DND-41 (cell line): ENCODE measurements around the gene ZHX3.

Source experiments
- ATAC-seq: fragments of 200-7000 bp; cut with Tn5 transposase; 3 replicates; pipeline ENCODE4 v1.9.1; 2021; ENCODE audit warnings: low read depth; ENCODE audit not compliant: insufficient read depth
- DNase-seq: peaks from one replicate; pipeline ENCODE4 v3.0.0-alpha.2; 2020
- H2AFZ ChIP-seq: 2 replicates; pipeline ENCODE4 v1.6.0; 2012; ENCODE audit warnings: low read depth, low read length
- H3K27ac ChIP-seq: 2 replicates; pipeline ENCODE4 v1.5.1; 2012; ENCODE audit warnings: low read length, inconsistent platforms
- H3K27me3 ChIP-seq: fragments of 200-600 bp; sonication (generic); 2 replicates; pipeline ENCODE4 v1.6.0; 2012; ENCODE audit warnings: low read length, mild to moderate bottlenecking, inconsistent platforms; ENCODE audit not compliant: insufficient read depth, poor library complexity
- H3K36me3 ChIP-seq: 2 replicates; pipeline ENCODE4 v1.5.1; 2012; ENCODE audit warnings: low read length, inconsistent platforms; ENCODE audit not compliant: insufficient read depth
- H3K4me1 ChIP-seq: 2 replicates; pipeline ENCODE4 v1.5.1; 2012; ENCODE audit warnings: mild to moderate bottlenecking, low read length; ENCODE audit not compliant: insufficient read depth
- H3K4me2 ChIP-seq: 2 replicates; pipeline ENCODE4 v1.6.0; 2012; ENCODE audit warnings: mild to moderate bottlenecking, moderate library complexity, low read length, inconsistent platforms; ENCODE audit not compliant: insufficient read depth
- H3K4me3 ChIP-seq, 2 experiments: fragments of 200-600 bp in 1 of 2; shearing (Covaris generic) in 1 of 2; 2 replicates each; pipeline ENCODE4 v1.5.1; 2012 to 2016; ENCODE audit warnings: inconsistent platforms in 2 of 2, low read length in 2 of 2, mild to moderate bottlenecking in 2 of 2, low read depth in 1 of 2, moderate library complexity in 1 of 2
- H3K79me2 ChIP-seq: 2 replicates; pipeline ENCODE4 v1.6.0; 2012; ENCODE audit warnings: low read length, inconsistent platforms; ENCODE audit not compliant: insufficient read depth
- H3K9ac ChIP-seq: 2 replicates; pipeline ENCODE4 v1.6.0; 2012; ENCODE audit warnings: low read depth, mild to moderate bottlenecking, inconsistent platforms, low read length, moderate library complexity
- H3K9me3 ChIP-seq: 2 replicates; pipeline ENCODE4 v1.5.1; 2012; ENCODE audit warnings: low read length, moderate library complexity, mild to moderate bottlenecking, inconsistent platforms; ENCODE audit not compliant: insufficient read depth, severe bottlenecking
- H4K20me1 ChIP-seq: 2 replicates; pipeline ENCODE4 v1.6.0; 2012; ENCODE audit warnings: low read length; ENCODE audit not compliant: insufficient read depth
- EZH2 ChIP-seq: IDR thresholded peaks from 3 replicates; pipeline ENCODE4 v1.6.1; 2012; ENCODE audit warnings: borderline replicate concordance, low read depth, mild to moderate bottlenecking, moderate library complexity, low read length, inconsistent platforms; ENCODE audit not compliant: severe bottlenecking
- TF ChIP-seq, protein P1 (sequence below): IDR thresholded peaks from 2 replicates; pipeline ENCODE4 v1.5.1; 2012; ENCODE audit warnings: borderline replicate concordance, low read length, moderate library complexity, mild to moderate bottlenecking; ENCODE audit not compliant: poor library complexity, severe bottlenecking; ENCODE audit errors: extremely low read depth

ZHX3 gene

DNA sequence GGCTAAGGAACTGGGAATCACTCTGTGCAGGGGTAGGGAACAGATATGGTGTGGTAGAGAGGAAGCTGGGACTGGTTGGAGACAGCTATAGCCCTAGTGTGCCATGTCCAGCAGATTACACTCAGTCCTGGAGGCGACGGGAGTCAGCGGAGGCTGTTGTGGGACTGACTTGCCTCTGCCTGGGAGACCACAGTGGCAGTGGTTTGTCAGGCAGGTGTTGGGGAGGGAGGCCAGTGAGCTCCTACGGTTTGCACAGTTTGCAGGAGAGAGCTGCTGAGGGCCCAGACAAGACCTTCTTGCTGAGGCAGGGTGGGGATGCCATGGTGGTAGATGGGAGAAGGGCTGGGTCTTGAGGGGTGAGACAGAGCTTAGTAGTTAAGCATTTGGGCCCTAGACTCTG lies 175.3 kb downstream of the ZHX3 start:
- Histone ChIP-seq H3K4me2 (peak overlapping the region; percentile 89), H3K4me3 (0 out of 4 replicates have a peak overlapping the region, but pooled peaks of 1 of the 2 experiments have one; percentile 4), H3K36me3 (peaks cover 75% of the 10 kb centered on the region), H4K20me1 (peaks cover 92% of the 10 kb centered on the region), H3K9ac (peak overlapping the region; percentile 9; the same call in 1 of the 2 replicates), H3K27me3 (no peaks in the 10 kb centered on the region), H2AFZ (no peak overlapping the region), H3K9me3 (no peaks in the 10 kb centered on the region), H3K4me1 (peaks cover 70% of the 10 kb centered on the region), H3K79me2 (peaks cover 99% of the 10 kb centered on the region), H3K27ac (peak overlapping the region; percentile 41)
- ATAC-seq, result no peak
- TF ChIP-seq EZH2, result no peak
- TF ChIP-seq, protein P1, sequence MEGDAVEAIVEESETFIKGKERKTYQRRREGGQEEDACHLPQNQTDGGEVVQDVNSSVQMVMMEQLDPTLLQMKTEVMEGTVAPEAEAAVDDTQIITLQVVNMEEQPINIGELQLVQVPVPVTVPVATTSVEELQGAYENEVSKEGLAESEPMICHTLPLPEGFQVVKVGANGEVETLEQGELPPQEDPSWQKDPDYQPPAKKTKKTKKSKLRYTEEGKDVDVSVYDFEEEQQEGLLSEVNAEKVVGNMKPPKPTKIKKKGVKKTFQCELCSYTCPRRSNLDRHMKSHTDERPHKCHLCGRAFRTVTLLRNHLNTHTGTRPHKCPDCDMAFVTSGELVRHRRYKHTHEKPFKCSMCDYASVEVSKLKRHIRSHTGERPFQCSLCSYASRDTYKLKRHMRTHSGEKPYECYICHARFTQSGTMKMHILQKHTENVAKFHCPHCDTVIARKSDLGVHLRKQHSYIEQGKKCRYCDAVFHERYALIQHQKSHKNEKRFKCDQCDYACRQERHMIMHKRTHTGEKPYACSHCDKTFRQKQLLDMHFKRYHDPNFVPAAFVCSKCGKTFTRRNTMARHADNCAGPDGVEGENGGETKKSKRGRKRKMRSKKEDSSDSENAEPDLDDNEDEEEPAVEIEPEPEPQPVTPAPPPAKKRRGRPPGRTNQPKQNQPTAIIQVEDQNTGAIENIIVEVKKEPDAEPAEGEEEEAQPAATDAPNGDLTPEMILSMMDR, result no peak
- peak; percentile 40 for DNase-seq

DNA sequence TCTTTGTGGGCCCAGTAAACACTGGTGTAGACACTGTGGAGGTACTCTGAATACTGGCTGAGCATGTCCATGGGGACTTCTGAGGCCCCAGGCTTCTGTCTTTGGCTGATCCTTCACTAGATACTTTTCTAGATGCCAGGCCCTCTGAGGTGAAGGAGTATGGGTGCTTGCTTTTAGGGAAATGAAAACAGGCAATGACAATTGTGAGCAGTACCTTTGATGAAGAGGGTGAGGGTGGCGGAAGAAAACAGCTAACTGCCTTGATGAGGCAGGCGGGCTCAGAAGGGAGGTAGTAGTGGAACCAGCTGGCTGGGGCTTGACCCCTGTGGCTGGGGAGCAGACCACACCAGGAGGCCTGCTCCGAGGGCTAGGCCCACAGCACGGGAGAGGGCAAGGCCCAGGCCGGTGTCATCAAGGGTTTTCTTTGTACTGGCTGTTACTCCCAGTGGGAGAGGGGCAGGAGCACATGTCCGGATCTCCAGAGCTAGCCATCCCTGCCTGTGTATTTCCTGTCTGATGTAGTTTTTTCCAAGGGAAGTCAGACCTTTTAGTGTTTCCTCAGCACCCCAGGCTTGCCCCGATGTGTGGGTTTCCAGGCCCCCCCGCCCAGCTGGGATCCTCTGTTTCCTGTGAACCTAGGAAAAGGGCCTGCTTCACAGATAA lies 176.2 kb downstream of the ZHX3 start:
- Histone ChIP-seq H3K4me1 (peaks cover 74% of the 10 kb centered on the region), H3K36me3 (peaks cover 66% of the 10 kb centered on the region), H3K27ac (peak overlapping the region; percentile 41), H4K20me1 (peaks cover 82% of the 10 kb centered on the region), H3K9me3 (no peaks in the 10 kb centered on the region), H3K4me2 (peak overlapping the region; percentile 89; the same call in 1 of the 2 replicates), H3K9ac (no peak overlapping the region), H3K4me3 (no peak overlapping the region), H2AFZ (no peak overlapping the region), H3K27me3 (no peaks in the 10 kb centered on the region), H3K79me2 (peaks cover 94% of the 10 kb centered on the region)
- DNase-seq, result no peak
- TF ChIP-seq EZH2, result no peak
- TF ChIP-seq, protein P1, result no peak
- no peak for ATAC-seq

DNA sequence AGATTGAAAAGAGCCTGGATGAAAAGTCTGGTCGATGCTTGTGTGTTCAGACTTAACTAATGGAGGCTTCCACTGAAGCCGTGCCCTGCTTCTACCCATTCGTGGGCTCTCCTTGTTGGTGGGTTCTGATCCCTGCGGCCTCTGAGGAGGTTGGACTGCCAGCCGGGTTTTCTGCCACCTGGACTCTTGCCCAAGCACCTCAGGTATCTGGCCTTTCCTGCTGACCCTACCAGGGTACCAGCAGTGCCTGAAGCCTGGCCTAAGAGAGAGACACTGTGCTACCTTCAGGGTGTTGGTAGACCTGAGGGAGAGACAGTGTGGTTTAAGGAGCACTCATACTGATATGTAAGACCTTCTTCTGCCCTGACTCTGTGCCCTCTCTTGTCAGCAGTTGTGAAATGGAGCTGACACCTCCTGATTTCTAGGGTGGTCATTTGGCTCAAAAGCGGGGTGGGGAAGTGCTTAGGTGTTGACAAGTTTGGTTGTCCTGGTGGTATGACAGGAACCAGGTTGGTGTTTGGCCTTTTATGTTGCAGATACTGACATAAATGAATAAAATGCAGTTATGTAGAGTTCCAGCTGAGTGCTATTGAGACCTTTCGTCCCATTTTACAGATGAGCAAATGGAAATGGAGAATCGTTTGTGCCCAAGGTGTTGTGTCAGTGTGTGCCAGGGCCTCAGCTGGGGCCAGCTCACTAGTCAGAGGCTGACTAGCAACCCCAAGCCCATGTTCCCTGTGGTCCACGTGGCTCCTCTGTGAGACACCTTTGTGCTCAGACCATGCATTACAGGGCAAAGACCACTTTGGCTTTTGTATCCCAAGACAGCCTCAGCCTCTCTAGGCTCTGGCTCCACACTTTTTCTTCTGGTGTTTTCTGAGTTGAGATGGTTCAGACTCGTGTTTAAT lies 177.1 kb downstream of the ZHX3 start:
- peak overlapping the region; percentile 89 for H3K4me2 ChIP-seq
- ATAC-seq (no peak), DNase-seq (no peak)
- H3K27me3 ChIP-seq, result no peaks in the 10 kb centered on the region
- H3K4me3 ChIP-seq, result peak overlapping the region in 1 of 2 experiments; percentile 21; a peak in 2 of 4 replicates
- peaks cover 86% of the 10 kb centered on the region for H3K79me2 ChIP-seq
- no peak overlapping the region for H2AFZ ChIP-seq
- no peaks in the 10 kb centered on the region for H3K9me3 ChIP-seq
- peaks cover 74% of the 10 kb centered on the region for H4K20me1 ChIP-seq
- peaks cover 76% of the 10 kb centered on the region for H3K4me1 ChIP-seq
- TF ChIP-seq, protein P1, result no peak
- no peak for TF ChIP-seq EZH2
- peak overlapping the region; percentile 92 for H3K27ac ChIP-seq
- peak overlapping the region; percentile 98 for H3K9ac ChIP-seq
- H3K36me3 ChIP-seq, result peaks cover 58% of the 10 kb centered on the region
